Heart left ventricle (tissue), 16 donors: Measurements from ENCODE around the gene SCAMP5. TPM values are rescaled to one million over a fixed set of nuclear protein-coding genes. Genes with fewer than 3 reads are reported as not detected.

Experiments used
- ATAC-seq, 4 donors: fragments of 200-7000 bp; cut with Tn5 transposase; one replicate each; pipeline ENCODE4 v1.9.1; 2020 to 2022; ENCODE audit warnings: moderate library complexity in 4 of 4, mild to moderate bottlenecking in 3 of 4, moderate number of reproducible peaks in 1 of 4
- DNase-seq, 5 donors: peaks; one replicate each; pipeline ENCODE4 v3.0.0-alpha.2; 2020
- H3K27ac ChIP-seq, 12 donors: fragments of 200-600 bp; sonication (generic) in 4 of 12; one replicate each; pipeline versions ENCODE4 v1.5.0 to v1.8.0; 2016 to 2022; ENCODE audit warnings: mild to moderate bottlenecking in 2 of 12
- H3K27me3 ChIP-seq, 9 donors: fragments of 200-600 bp; sonication (generic) in 2 of 9; one replicate each; pipeline versions ENCODE4 v1.5.1 to v1.8.0; 2016 to 2022; ENCODE audit warnings: mild to moderate bottlenecking in 3 of 9
- H3K36me3 ChIP-seq, 9 donors: fragments of 200-600 bp; sonication (generic) in 2 of 9; one replicate each; pipeline versions ENCODE4 v1.5.0 to v1.8.0; 2018 to 2022; ENCODE audit warnings: mild to moderate bottlenecking in 2 of 9
- H3K4me1 ChIP-seq, 12 donors: fragments of 200-600 bp; sonication (generic) in 4 of 12; one replicate each; pipeline versions ENCODE4 v1.5.0 to v1.8.0; 2016 to 2022; ENCODE audit warnings: mild to moderate bottlenecking in 3 of 12
- H3K4me3 ChIP-seq, 12 donors: fragments of 200-600 bp; sonication (generic) in 4 of 12; one replicate each; pipeline versions ENCODE4 v1.5.0 to v1.8.0; 2017 to 2022; ENCODE audit warnings: mild to moderate bottlenecking in 9 of 12, moderate library complexity in 4 of 12
- H3K9me3 ChIP-seq, 12 donors: fragments of 200-600 bp; sonication (generic) in 4 of 12; one replicate each; pipeline versions ENCODE4 v1.5.0 to v1.8.0; 2016 to 2022; ENCODE audit warnings: mild to moderate bottlenecking in 1 of 12
- CTCF ChIP-seq, 12 donors: fragments of 200-600 bp; sonication (generic) in 4 of 12; IDR thresholded peaks; one replicate each; pipeline versions ENCODE4 v1.5.0 to v1.8.0; 2018 to 2022; ENCODE audit warnings: antibody characterized with exemption in 12 of 12, mild to moderate bottlenecking in 5 of 12
- POLR2A ChIP-seq, 2 donors: fragments of 450-650 bp; IDR thresholded peaks; one replicate each; pipeline ENCODE4 v1.6.1; 2017; ENCODE audit warnings: antibody characterized with exemption in 2 of 2, mild to moderate bottlenecking in 2 of 2, moderate library complexity in 2 of 2
- WGBS, 4 donors: extraction: QIAGEN DNeasy Blood & Tissue Kit in 2 of 4; methylation state at CpG; one replicate each; pipeline versions ENCODE4 v1.1.5 to v1.1.7; 2013 to 2018; 5-methylcytosine and 5-hydroxymethylcytosine counted together
- intact Hi-C, 10 donors: fragments of 100-400 bp; cut with DNase I; formaldehyde crosslinking; loops; one replicate each; pipeline versions ENCODE4 v1.11.1 to v1.14.2; 2022
- polyA plus RNA-seq, 2 donors: library from polyadenylated mRNA; stranded (reverse); fragments of 200-250 nt; gene quantifications; one replicate each; pipeline ENCODE4 v1.2.3, GENCODE V29; 2013
- total RNA-seq, 9 donors: library from RNA; depleted of rRNA in 2 of 9; stranded (reverse); fragments of >200 nt in 2 of 9; fragmentation: NEBNext Ultra II Directional in 3 of 9; extraction: Animal tissue kit (Norgen Biotek cat#: 25700) in 3 of 9; gene quantifications; one replicate each; pipeline versions ENCODE4 v1.1.0 to v1.2.4, GENCODE V29; 2016 to 2023
- donor health status: ischemic (EF 13 %, LVEDD 7.1; RV severe dilation, severe dysfunction).
- donor health status: healthy with polysubstance abuse.
- donor health status: DM: no; HTN: yes; CAD: no.
- donor health status: DM: no; HTN: no; CAD: no.
- donor health status: ischemic (EF 25% LVEDD 6.9; RV normal size, moderate dysfunction).
- donor health status: ischemic (EF 25% LVEDD 5.7; RV mildly dilated, moderate dysfunction).
- donor health status: healthy.
- donor health status: DM: yes; HTN: yes; CAD: no.
- donor health status: ischemic (EF 35%, LVEDD 5.7; RV mildly dilated, moderate dysfunction).
- donor health status: nonischemic (EF 11% LVEDD 7.7; RV severe dilation, severe dysfunction).
- donor health status: DM: yes; HTN: yes; CAD: no.
- donor health status: PGD.
- donor health status: ischemic (EF 29% LVEDD 5.4; RV normal size, mild dysfunction).
- donor health status: nonischemic (EF 23%, LVEDD 6.1; RV moderate dilation, normal function).

Gene SCAMP5
- total and polyA plus RNA-seq, 11 donors: 0.91 to 7.4 (median 4.2) TPM

- no peaks in the 10 kb centered on the region for H3K27me3 ChIP-seq
- peaks cover 0 to 7% (median 0%) of the 10 kb centered on the region in 9 donors for H3K36me3 ChIP-seq
- 3 to 6% (median 3%) methylated on average over 20 to 40 of the region's 40 CpGs for WGBS, 4 donors
- peaks cover 0 to 28% (median 10%) of the 10 kb centered on the region in 12 donors for H3K4me1 ChIP-seq
- H3K9me3 ChIP-seq: no peaks in the 10 kb centered on the region
- DNase-seq (peak; percentile 97 to 98 (median 98)), ATAC-seq (peak; percentile 98 to 99 (median 99))
- intact Hi-C loops: loop anchor here in 5 of 10 donors (10.0 kb wide), 2 partner anchors 251 to 281 kb away; no protein-coding TSS in a partner anchor
- peak within 1 kb of the TSS; percentile 39 to 96 (median 90) for H3K27ac ChIP-seq
- peak within 1 kb of the TSS; percentile 38 to 98 (median 87) for H3K4me3 ChIP-seq
- TF ChIP-seq POLR2A (IDR thresholded peaks at IDR 0.05) (peak; percentile 50 to 94), CTCF (IDR thresholded peaks at IDR 0.05) (peak in 1 of 12 donors; percentile 7)
Measured at GRCh38 chr15:75023181-75023871, 28.0 kb downstream of the SCAMP5 start, which contains the start of gene PPCDC. PPCDC (plus strand) TSS chr15:75023590; CDS start chr15:75028319, 4,729 bp downstream.

GRCh38 chr15:75023872-75024636 is 28.7 kb downstream of the SCAMP5 start:
- Histone ChIP-seq H3K4me3 (peak overlapping the region; percentile 38 to 98 (median 87)), H3K36me3 (peaks cover 0 to 7% (median 0%) of the 10 kb centered on the region in 9 donors), H3K9me3 (no peaks in the 10 kb centered on the region), H3K4me1 (peaks cover 0 to 35% (median 15%) of the 10 kb centered on the region in 12 donors), H3K27me3 (no peaks in the 10 kb centered on the region), H3K27ac (peak overlapping the region; percentile 39 to 96 (median 90))
- WGBS, 4 donors: 12 to 14% (median 13%) methylated on average over 12 of the region's 12 CpGs
- TF ChIP-seq POLR2A (IDR thresholded peaks at IDR 0.05) (no peak), CTCF (IDR thresholded peaks at IDR 0.05) (no peak)
- ATAC-seq (peak in 3 of 4 donors; percentile 5 to 41 (median 18)), DNase-seq (no peak)
- intact Hi-C loops: loop anchor here in 5 of 10 donors (10.0 kb wide), 2 partner anchors 251 to 281 kb away; no protein-coding TSS in a partner anchor

- peak overlapping the region in 1 of 12 donors; percentile 40 for H3K27ac ChIP-seq
Measured at GRCh38 chr15:75025107-75025506, 29.7 kb downstream of the SCAMP5 start.

More at GRCh38 chr15:75025107-75025506, 29.7 kb downstream of the SCAMP5 start:
- 54 to 67% (median 61%) methylated on average over 3 of the region's 3 CpGs for WGBS, 4 donors
- intact Hi-C loops: loop anchor here in 6 of 10 donors (5.0 to 10.0 kb wide), 3 partner anchors 182 to 280 kb away; no protein-coding TSS in a partner anchor
- ATAC-seq: no peak
- Histone ChIP-seq H3K27me3 (no peaks in the 10 kb centered on the region), H3K4me1 (peaks cover 6 to 46% (median 25%) of the 10 kb centered on the region in 12 donors), H3K9me3 (no peaks in the 10 kb centered on the region), H3K4me3 (no peak overlapping the region), H3K36me3 (peaks cover 0 to 7% (median 0%) of the 10 kb centered on the region in 9 donors)
- DNase-seq: no peak
- TF ChIP-seq CTCF (IDR thresholded peaks at IDR 0.05) (no peak), POLR2A (IDR thresholded peaks at IDR 0.05) (no peak)
